ENCODE results near the gene VTI1A. TPM values are rescaled to one million over a fixed set of nuclear protein-coding genes. Genes with fewer than 3 reads are reported as not detected.
A peak's percentile ranks its signal among the peaks of the same experiment; 100 is the strongest.

The VTI1A gene
- total and polyA plus RNA-seq, 2 of the 4 experiments (the other 2 are of a cell fraction): 9.7 to 24.9 TPM

GRCh38 chr10:112639298-112639697 is 192.3 kb downstream of the VTI1A start:
- DNase-seq: peak; percentile 64
- H3K14ac ChIP-seq (replicated peaks; ENCODE audit: low read depth, low read length): no peak overlapping the region

More at GRCh38 chr10:112639298-112639697, 192.3 kb downstream of the VTI1A start:
- Histone ChIP-seq H4K91ac (ENCODE audit: insufficient read depth, low read depth, low read length) (no peak overlapping the region), H3K27ac (ENCODE audit: insufficient read depth, low read length) (no peak overlapping the region), H2BK120ac (ENCODE audit: low read depth, low read length) (no peak overlapping the region), H2BK20ac (ENCODE audit: low read depth, low read length) (no peak overlapping the region), H3K4ac (ENCODE audit: low read depth, low read length) (no peak overlapping the region), H3K4me1 (ENCODE audit: control insufficient read depth, insufficient read depth, low read length) (peaks cover 2% of the 10 kb centered on the region; the same call in 1 of the 2 replicates), H4K8ac (ENCODE audit: low read depth in 2 of 2, low read length in 2 of 2) (no peak overlapping the region), H4K5ac (ENCODE audit: low read depth, low read length) (no peak overlapping the region), H3K9me1 (ENCODE audit: insufficient read depth, low read length) (peaks cover 5% of the 10 kb centered on the region), H3K4me2 (ENCODE audit: low read depth, low read length) (no peak overlapping the region), H2BK5ac (ENCODE audit: low read depth, low read length, poor library complexity, severe bottlenecking) (no peak overlapping the region), H3K18ac (ENCODE audit: low read depth, low read length) (no peak overlapping the region), H3K79me1 (ENCODE audit: low read depth in 1 of 2, low read length in 2 of 2) (peaks cover 0 to 3% of the 10 kb centered on the region in 2 experiments; a peak in 3 of 4 replicates), H2AFZ (replicated peaks; ENCODE audit: low read length, poor library complexity) (no peak overlapping the region), H4K20me1 (ENCODE audit: insufficient read depth, low read length) (no peaks in the 10 kb centered on the region), H2AK5ac (ENCODE audit: low read depth, low read length) (no peak overlapping the region), H3K56ac (ENCODE audit: extremely low read depth, insufficient read depth, low read length) (no peak overlapping the region), H3K36me3 (ENCODE audit: control insufficient read depth, insufficient read depth, low read length) (no peaks in the 10 kb centered on the region), H2BK15ac (ENCODE audit: low read depth, low read length) (no peak overlapping the region), H3K27me3 (ENCODE audit: control insufficient read depth, insufficient read depth, low read length) (no peaks in the 10 kb centered on the region), H3K9me3 (ENCODE audit: control insufficient read depth, insufficient read depth, low read length) (no peaks in the 10 kb centered on the region), H3K23ac (ENCODE audit: low read depth, low read length) (no peak overlapping the region), H3K9ac (ENCODE audit: low read depth, low read length) (no peak overlapping the region), H2AK9ac (replicated peaks; ENCODE audit: low read depth, low read length, poor library complexity) (no peak overlapping the region), H3K4me3 (ENCODE audit: insufficient read depth, low read depth, low read length) (no peak overlapping the region)
- ATAC-seq (ENCODE audit: low read depth): no peak; the same call in 1 of the 2 replicates
- CTCF ChIA-PET: no interaction called here
- dilution Hi-C loops (cut with HindIII; ENCODE audit: low sequenced_read_pairs, unreplicated experiment): no loop called here
- TF ChIP-seq MXI1 (IDR thresholded peaks at IDR 0.05; ENCODE audit: borderline replicate concordance, low read depth, low read length) (no peak), RCOR1 (IDR thresholded peaks at IDR 0.05; ENCODE audit: insufficient replicate concordance, low read length) (no peak)
- POLR2A ChIA-PET (ENCODE audit: unreplicated experiment): no interaction called here
- in situ Hi-C loops (cut with MboI; ENCODE audit: low sequenced_read_pairs): no loop called here
- WGBS, 2 experiments (ENCODE audit: extremely low coverage in 2 of 2, insufficient read length in 1 of 2): no CpG with 5 or more reads among the region's 1 CpG
- intact Hi-C loops (cut with micrococcal nuclease): no loop called here
- BruUV-seq (replicated peaks): no TSS peak

Measured in IMR-90 (cell line).